RPMI8226 (cell line): ENCODE measurements around the gene JAML.
"Not testable (repeated sequence)": the region's sequence is repeated elsewhere in the genome, so short reads cannot be mapped to it uniquely, and the experiment has no call there.

Experiments used
- DNase-seq: peaks from one replicate; pipeline ENCODE4 v3.0.0-alpha.2; 2015

Gene JAML

GRCh38 chr11:118192817-118193216 is 32.0 kb downstream of the JAML start:
- not testable (repeated sequence) for DNase-seq

- DNase-seq, result not testable (repeated sequence)
Measured at GRCh38 chr11:118190942-118191506, 33.8 kb downstream of the JAML start.

- DNase-seq, result no peak
Measured at GRCh38 chr11:118186346-118187107, 38.3 kb downstream of the JAML start.

GRCh38 chr11:118184784-118185579 is 39.8 kb downstream of the JAML start:
- DNase-seq, result no peak

- DNase-seq, result not testable (repeated sequence)
Measured at GRCh38 chr11:118183691-118184090, 41.1 kb downstream of the JAML start.

- peak; percentile 55 for DNase-seq
Measured at GRCh38 chr11:118180300-118180703, 44.5 kb downstream of the JAML start.

- no peak for DNase-seq
Measured at GRCh38 chr11:118176778-118177134, 48.1 kb downstream of the JAML start.

GRCh38 chr11:118175993-118176777 is 48.6 kb downstream of the JAML start, which contains the start of gene SCN2B:
Gene SCN2B (minus strand): TSS chr11:118176639. CDS start chr11:118176431, 208 bp downstream.
- no peak for DNase-seq

GRCh38 chr11:118175031-118175992 is 49.5 kb downstream of the JAML start:
- no peak for DNase-seq

- DNase-seq, result no peak
Measured at GRCh38 chr11:118174006-118174567, 50.7 kb downstream of the JAML start.

- DNase-seq, result no peak
Measured at GRCh38 chr11:118172356-118172755, 52.5 kb downstream of the JAML start.

GRCh38 chr11:118171269-118172062 is 53.3 kb downstream of the JAML start:
- DNase-seq, result peak; percentile 83

GRCh38 chr11:118170882-118171268 is 53.9 kb downstream of the JAML start:
- peak; percentile 25 for DNase-seq

GRCh38 chr11:118170231-118170630 is 54.6 kb downstream of the JAML start:
- no peak for DNase-seq

GRCh38 chr11:118169300-118170140 is 55.3 kb downstream of the JAML start:
- no peak for DNase-seq

- DNase-seq, result no peak
Measured at GRCh38 chr11:118168751-118169150, 56.1 kb downstream of the JAML start.

- no peak for DNase-seq
Measured at GRCh38 chr11:118168316-118168715, 56.5 kb downstream of the JAML start.

- no peak for DNase-seq
Measured at GRCh38 chr11:118167906-118168305, 56.9 kb downstream of the JAML start.

GRCh38 chr11:118167253-118167652 is 57.6 kb downstream of the JAML start:
- no peak for DNase-seq

GRCh38 chr11:118166641-118167040 is 58.2 kb downstream of the JAML start:
- DNase-seq, result no peak
